ENCODE measurements around the gene TJP2.

DNA sequence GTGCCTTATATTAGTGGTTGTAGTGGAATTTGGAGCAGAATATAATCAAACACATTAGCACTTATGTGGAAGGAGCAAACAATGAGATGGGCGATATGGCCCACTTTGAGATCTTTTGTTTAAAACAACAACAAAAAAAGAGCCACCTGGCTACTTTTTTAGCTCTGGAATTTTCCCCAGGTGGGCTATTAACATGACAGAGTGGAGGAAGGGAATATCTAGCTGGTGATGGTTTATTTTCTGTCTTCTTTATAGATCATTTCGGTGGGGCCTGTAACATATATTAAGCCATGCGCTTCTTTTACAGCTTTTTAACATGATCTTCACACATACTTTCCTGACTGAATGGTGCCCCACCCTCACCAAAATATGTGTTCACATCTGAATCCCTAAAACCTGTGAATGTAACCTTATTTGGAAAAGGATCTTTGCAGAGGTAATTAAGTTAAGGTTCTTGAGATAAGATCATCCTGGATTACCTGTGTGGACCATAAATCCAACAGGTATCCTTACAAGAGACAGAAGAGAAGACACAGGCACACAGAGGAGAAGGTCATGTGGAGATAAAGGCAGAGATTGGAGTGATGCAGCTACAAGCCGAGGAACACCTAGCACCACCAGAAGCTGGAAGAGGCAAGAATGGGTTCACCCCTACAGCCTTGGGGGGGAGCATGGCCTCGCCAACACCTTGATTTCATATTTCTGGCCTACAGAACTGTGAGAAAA lies 134.3 kb downstream of the TJP2 start:
- TF ChIP-seq, protein P1, sequence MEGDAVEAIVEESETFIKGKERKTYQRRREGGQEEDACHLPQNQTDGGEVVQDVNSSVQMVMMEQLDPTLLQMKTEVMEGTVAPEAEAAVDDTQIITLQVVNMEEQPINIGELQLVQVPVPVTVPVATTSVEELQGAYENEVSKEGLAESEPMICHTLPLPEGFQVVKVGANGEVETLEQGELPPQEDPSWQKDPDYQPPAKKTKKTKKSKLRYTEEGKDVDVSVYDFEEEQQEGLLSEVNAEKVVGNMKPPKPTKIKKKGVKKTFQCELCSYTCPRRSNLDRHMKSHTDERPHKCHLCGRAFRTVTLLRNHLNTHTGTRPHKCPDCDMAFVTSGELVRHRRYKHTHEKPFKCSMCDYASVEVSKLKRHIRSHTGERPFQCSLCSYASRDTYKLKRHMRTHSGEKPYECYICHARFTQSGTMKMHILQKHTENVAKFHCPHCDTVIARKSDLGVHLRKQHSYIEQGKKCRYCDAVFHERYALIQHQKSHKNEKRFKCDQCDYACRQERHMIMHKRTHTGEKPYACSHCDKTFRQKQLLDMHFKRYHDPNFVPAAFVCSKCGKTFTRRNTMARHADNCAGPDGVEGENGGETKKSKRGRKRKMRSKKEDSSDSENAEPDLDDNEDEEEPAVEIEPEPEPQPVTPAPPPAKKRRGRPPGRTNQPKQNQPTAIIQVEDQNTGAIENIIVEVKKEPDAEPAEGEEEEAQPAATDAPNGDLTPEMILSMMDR (IDR thresholded peaks at IDR 0.05; ENCODE audit: low read depth, low read length), result no peak
- TF ChIP-seq EZH2phosphoT487 (IDR thresholded peaks at IDR 0.05; ENCODE audit: low read depth), result no peak
